ENCODE measurements around the gene MEIOB.

- TF ChIP-seq REST (IDR thresholded peaks at IDR 0.05; ENCODE audit: low read depth) (no peak), RAD21 (IDR thresholded peaks at IDR 0.05; ENCODE audit: low read depth) (no peak), EP300 (IDR thresholded peaks at IDR 0.05; ENCODE audit: borderline replicate concordance) (no peak), EGR1 (IDR thresholded peaks at IDR 0.05) (no peak), TAF1 (IDR thresholded peaks at IDR 0.05; ENCODE audit: low read depth) (no peak), USF1 (IDR thresholded peaks at IDR 0.05) (no peak), CREB1 (IDR thresholded peaks at IDR 0.05; ENCODE audit: low read depth) (no peak), TCF12 (IDR thresholded peaks at IDR 0.05; ENCODE audit: low read depth) (no peak)
These were observed 82.3 kb downstream of the MEIOB start for GRCh38 chr16:1789643-1790045.

All from Ishikawa (cell line).